Astrocyte of the spinal cord (primary cell): ENCODE measurements around the gene NOC4L.

Experiments used
- DNase-seq: peaks from one replicate; pipeline ENCODE4 v3.0.0; 2011; ENCODE audit warnings: low read depth, low spot score
- H3K4me3 ChIP-seq: 2 replicates; pipeline ENCODE4 v1.5.1; 2011; ENCODE audit warnings: low read depth, mild to moderate bottlenecking, low read length, moderate library complexity
- CTCF ChIP-seq: IDR thresholded peaks from 2 replicates; pipeline ENCODE4 v1.5.1; 2012; ENCODE audit warnings: low read depth, mild to moderate bottlenecking, low read length, inconsistent platforms
- in situ Hi-C: cut with HindIII; loops from 2 replicates; pipeline ENCODE4 v1.10.0; 2017; ENCODE audit warnings: low sequenced_read_pairs

Gene NOC4L

GRCh38 chr12:132164426-132164825 is 20.2 kb downstream of the NOC4L start:
- in situ Hi-C loops: no loop called here
- no peak overlapping the region for H3K4me3 ChIP-seq
- no peak for DNase-seq
- no peak for TF ChIP-seq CTCF

- no peak overlapping the region for H3K4me3 ChIP-seq
- TF ChIP-seq CTCF: no peak
- in situ Hi-C loops: no loop called here
- no peak for DNase-seq
Measured at GRCh38 chr12:132165584-132165983, 21.3 kb downstream of the NOC4L start.

- in situ Hi-C loops: no loop called here
- no peak overlapping the region for H3K4me3 ChIP-seq
- no peak for DNase-seq
- no peak for TF ChIP-seq CTCF
Measured at GRCh38 chr12:132166093-132166492, 21.8 kb downstream of the NOC4L start.

GRCh38 chr12:132166801-132167591 is 22.7 kb downstream of the NOC4L start:
- no peak for TF ChIP-seq CTCF
- no peak for DNase-seq
- no peak overlapping the region for H3K4me3 ChIP-seq
- in situ Hi-C loops: no loop called here

GRCh38 chr12:132167611-132168310 is 23.5 kb downstream of the NOC4L start:
- DNase-seq: no peak
- in situ Hi-C loops: no loop called here
- no peak for TF ChIP-seq CTCF
- no peak overlapping the region for H3K4me3 ChIP-seq

GRCh38 chr12:132168311-132169031 is 24.2 kb downstream of the NOC4L start:
- no peak for TF ChIP-seq CTCF
- in situ Hi-C loops: no loop called here
- H3K4me3 ChIP-seq: no peak overlapping the region
- no peak for DNase-seq
